WTC11 (cell line): ENCODE measurements around the gene SETD2. TPM values are rescaled to one million over a fixed set of nuclear protein-coding genes. Genes with fewer than 3 reads are reported as not detected.

Experiments
- ATAC-seq: fragments of 200-7000 bp; cut with Tn5 transposase; 2 replicates; pipeline ENCODE4 v1.10.0; 2021; ENCODE audit warnings: mild to moderate bottlenecking, moderate library complexity
- CTCF ChIA-PET: fragments of 300-600 bp; sonication (Branson Sonifier 250); formaldehyde crosslinking; loops from one replicate; lab custom pipeline; 2021; ENCODE audit warnings: antibody characterized with exemption; lab: Charles Lee
- POLR2A ChIA-PET: fragments of 350-600 bp; sonication (Branson Sonifier 250); formaldehyde crosslinking; loops from one replicate; lab custom pipeline; 2021; ENCODE audit warnings: antibody characterized with exemption; lab: Charles Lee
- DNase-seq: peaks from one replicate; pipeline ENCODE4 v3.0.0; 2021; ENCODE audit warnings: low spot score
- H3K27ac Mint-ChIP-seq: 2 replicates; pipeline ENCODE4 v1.8.0; 2021; ENCODE audit warnings: mixed read lengths
- H3K27me3 Mint-ChIP-seq: 2 replicates; pipeline ENCODE4 v1.8.0; 2021; ENCODE audit warnings: low read depth, mild to moderate bottlenecking, moderate library complexity, mixed read lengths
- H3K36me3 Mint-ChIP-seq: 2 replicates; pipeline ENCODE4 v1.8.0; 2021; ENCODE audit warnings: mixed read lengths
- H3K4me1 Mint-ChIP-seq: 2 replicates; pipeline ENCODE4 v1.8.0; 2022; ENCODE audit warnings: mixed read lengths
- H3K4me3 Mint-ChIP-seq: 2 replicates; pipeline ENCODE4 v1.8.0; 2021; ENCODE audit warnings: mild to moderate bottlenecking, moderate library complexity, mixed read lengths
- H3K9me3 Mint-ChIP-seq: 2 replicates; pipeline ENCODE4 v1.8.0; 2021; ENCODE audit warnings: mixed read lengths
- ATF1 ChIP-seq: sonication (generic); formaldehyde crosslinking; IDR thresholded peaks from 2 replicates; pipeline ENCODE4 v1.8.1; 2023; ENCODE audit warnings: mild to moderate bottlenecking, moderate library complexity, missing genetic modification reagents
- CBFB ChIP-seq: sonication (generic); formaldehyde crosslinking; IDR thresholded peaks from 2 replicates; pipeline ENCODE4 v1.8.1; 2022; ENCODE audit warnings: mild to moderate bottlenecking, low read depth, missing genetic modification reagents
- GRHL2 ChIP-seq: fragments of 250-450 bp; sonication (Bioruptor Pico); IDR thresholded peaks from 2 replicates; pipeline ENCODE4 v1.8.0; 2022; ENCODE audit warnings: mild to moderate bottlenecking, moderate library complexity; ENCODE audit not compliant: insufficient replicate concordance, severe bottlenecking
- JAZF1 ChIP-seq: fragments of 250-450 bp; sonication (Bioruptor Pico); IDR thresholded peaks from 2 replicates; pipeline ENCODE4 v1.9.0; 2021; ENCODE audit warnings: moderate library complexity, mild to moderate bottlenecking, inconsistent platforms
- MYBL2 ChIP-seq: sonication (generic); formaldehyde crosslinking; IDR thresholded peaks from 2 replicates; pipeline ENCODE4 v1.8.1; 2023; ENCODE audit warnings: mild to moderate bottlenecking, moderate library complexity, missing genetic modification reagents
- PRRX2 ChIP-seq: fragments of 250-450 bp; sonication (Bioruptor Pico); IDR thresholded peaks from 2 replicates; pipeline ENCODE4 v1.8.0; 2021; ENCODE audit warnings: mild to moderate bottlenecking
- SOX15 ChIP-seq: fragments of 250-450 bp; sonication (Bioruptor Pico); IDR thresholded peaks from 2 replicates; pipeline ENCODE4 v1.9.0; 2021; ENCODE audit warnings: mild to moderate bottlenecking
- TEAD1 ChIP-seq: sonication (generic); formaldehyde crosslinking; IDR thresholded peaks from 2 replicates; pipeline ENCODE4 v1.8.0; 2022; ENCODE audit warnings: mild to moderate bottlenecking, missing genetic modification reagents
- TEAD4 ChIP-seq: sonication (generic); formaldehyde crosslinking; IDR thresholded peaks from 2 replicates; pipeline ENCODE4 v1.8.0; 2022; ENCODE audit warnings: mild to moderate bottlenecking, missing genetic modification reagents
- ZNF232 ChIP-seq: sonication (generic); formaldehyde crosslinking; IDR thresholded peaks from 2 replicates; pipeline ENCODE4 v1.8.0; 2022; ENCODE audit warnings: mild to moderate bottlenecking, missing genetic modification reagents
- ZNF416 ChIP-seq: fragments of 250-450 bp; sonication (Bioruptor Pico); IDR thresholded peaks from 2 replicates; pipeline ENCODE4 v1.9.0; 2021; ENCODE audit warnings: mild to moderate bottlenecking, inconsistent platforms
- total RNA-seq: library from RNA; stranded (reverse); gene quantifications from 3 replicates; pipeline ENCODE4 v1.2.3, GENCODE V29; 2021
- TF ChIP-seq, protein P1 (sequence below): fragments of 250-450 bp; sonication (Bioruptor Pico); IDR thresholded peaks from 2 replicates; pipeline ENCODE4 v1.9.0; 2021; ENCODE audit warnings: mild to moderate bottlenecking
- TF ChIP-seq, protein P2 (sequence below): sonication (generic); formaldehyde crosslinking; IDR thresholded peaks from 2 replicates; pipeline ENCODE4 v1.8.1; 2023; ENCODE audit warnings: mild to moderate bottlenecking, missing genetic modification reagents, moderate library complexity
- TF ChIP-seq, protein P3 (sequence below): sonication (generic); formaldehyde crosslinking; IDR thresholded peaks from 2 replicates; pipeline ENCODE4 v1.8.1; 2022; ENCODE audit warnings: mild to moderate bottlenecking, missing genetic modification reagents, moderate library complexity, borderline replicate concordance
- TF ChIP-seq, protein P4 (sequence below): sonication (generic); formaldehyde crosslinking; IDR thresholded peaks from 2 replicates; pipeline ENCODE4 v1.8.1; 2023; ENCODE audit warnings: mild to moderate bottlenecking, missing genetic modification reagents, borderline replicate concordance
- TF ChIP-seq, protein P5 (sequence below): fragments of 250-450 bp; sonication (Bioruptor Pico); IDR thresholded peaks from 2 replicates; pipeline ENCODE4 v1.9.0; 2021; ENCODE audit warnings: mild to moderate bottlenecking, borderline replicate concordance
- TF ChIP-seq, protein P6 (sequence below): sonication (generic); formaldehyde crosslinking; IDR thresholded peaks from 2 replicates; pipeline ENCODE4 v1.8.0; 2022; ENCODE audit warnings: mild to moderate bottlenecking, missing genetic modification reagents

The SETD2 gene
- total RNA-seq, 1 experiment from 2014 or later = 39.8 TPM

DNA sequence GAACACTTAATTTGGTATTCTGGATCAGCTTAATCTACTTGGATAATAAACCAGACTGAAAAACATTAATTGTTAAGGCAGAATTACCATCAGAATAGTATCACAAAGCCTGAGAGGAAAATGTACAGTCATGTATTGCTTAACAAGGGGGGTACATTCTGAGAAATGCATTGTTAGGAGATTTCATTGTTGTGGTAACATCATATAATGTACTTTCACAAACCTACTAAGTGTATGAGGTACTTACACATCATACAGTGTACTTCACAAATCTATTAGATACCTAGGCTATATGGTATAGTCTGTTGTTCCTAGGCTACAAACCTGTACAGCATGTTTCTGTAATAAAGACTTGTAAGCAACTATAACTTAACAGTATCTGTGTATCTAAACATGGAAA, 116.2 kb downstream of the SETD2 start (continued):
- TF ChIP-seq JAZF1 = no peak

DNA sequence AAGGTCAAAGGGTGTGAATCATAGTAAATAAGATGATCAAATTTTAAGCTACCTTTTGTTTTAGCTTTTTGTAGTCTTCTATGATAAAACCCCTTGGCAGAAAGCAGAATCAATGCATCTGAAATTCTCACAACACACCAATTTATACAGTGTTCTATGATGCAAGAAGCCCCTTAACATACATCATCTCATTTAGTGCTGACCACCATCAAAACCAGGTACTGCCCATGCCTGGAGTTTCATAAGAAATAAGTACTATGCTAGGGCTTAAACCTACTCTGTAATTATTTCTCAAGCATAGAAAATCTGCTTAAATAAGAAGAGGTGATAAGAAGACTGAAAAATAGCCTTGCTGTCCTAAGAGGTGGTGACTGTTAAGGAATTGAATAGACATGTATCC, 116.8 kb downstream of the SETD2 start:
- ChIA-PET CTCF (no interaction called here), POLR2A (no interaction called here)
- Mint-ChIP-seq H3K4me1 (no peaks in the 10 kb centered on the region), H3K27me3 (no peaks in the 10 kb centered on the region), H3K27ac (peak overlapping the region; percentile 44; the same call in 1 of the 2 replicates), H3K4me3 (no peak overlapping the region), H3K36me3 (peaks cover 19% of the 10 kb centered on the region), H3K9me3 (no peaks in the 10 kb centered on the region)
- DNase-seq (no peak), ATAC-seq (no peak)
- no peak for TF ChIP-seq ZNF232 (CRISPR knock-in tag)
- TF ChIP-seq CBFB = no peak
- TF ChIP-seq, protein P1, sequence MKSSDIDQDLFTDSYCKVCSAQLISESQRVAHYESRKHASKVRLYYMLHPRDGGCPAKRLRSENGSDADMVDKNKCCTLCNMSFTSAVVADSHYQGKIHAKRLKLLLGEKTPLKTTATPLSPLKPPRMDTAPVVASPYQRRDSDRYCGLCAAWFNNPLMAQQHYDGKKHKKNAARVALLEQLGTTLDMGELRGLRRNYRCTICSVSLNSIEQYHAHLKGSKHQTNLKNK = no peak
- TF ChIP-seq, protein P2, sequence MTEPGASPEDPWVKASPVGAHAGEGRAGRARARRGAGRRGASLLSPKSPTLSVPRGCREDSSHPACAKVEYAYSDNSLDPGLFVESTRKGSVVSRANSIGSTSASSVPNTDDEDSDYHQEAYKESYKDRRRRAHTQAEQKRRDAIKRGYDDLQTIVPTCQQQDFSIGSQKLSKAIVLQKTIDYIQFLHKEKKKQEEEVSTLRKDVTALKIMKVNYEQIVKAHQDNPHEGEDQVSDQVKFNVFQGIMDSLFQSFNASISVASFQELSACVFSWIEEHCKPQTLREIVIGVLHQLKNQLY (CRISPR knock-in tag) = no peak
- TF ChIP-seq, protein P3, sequence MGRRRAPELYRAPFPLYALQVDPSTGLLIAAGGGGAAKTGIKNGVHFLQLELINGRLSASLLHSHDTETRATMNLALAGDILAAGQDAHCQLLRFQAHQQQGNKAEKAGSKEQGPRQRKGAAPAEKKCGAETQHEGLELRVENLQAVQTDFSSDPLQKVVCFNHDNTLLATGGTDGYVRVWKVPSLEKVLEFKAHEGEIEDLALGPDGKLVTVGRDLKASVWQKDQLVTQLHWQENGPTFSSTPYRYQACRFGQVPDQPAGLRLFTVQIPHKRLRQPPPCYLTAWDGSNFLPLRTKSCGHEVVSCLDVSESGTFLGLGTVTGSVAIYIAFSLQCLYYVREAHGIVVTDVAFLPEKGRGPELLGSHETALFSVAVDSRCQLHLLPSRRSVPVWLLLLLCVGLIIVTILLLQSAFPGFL = no peak
- TF ChIP-seq ATF1 = no peak
- TF ChIP-seq TEAD1 = no peak
- no peak for TF ChIP-seq MYBL2 (CRISPR knock-in tag)
- no peak for TF ChIP-seq GRHL2
- TF ChIP-seq ZNF416 (CRISPR knock-in tag) = no peak
- TF ChIP-seq, protein P4, sequence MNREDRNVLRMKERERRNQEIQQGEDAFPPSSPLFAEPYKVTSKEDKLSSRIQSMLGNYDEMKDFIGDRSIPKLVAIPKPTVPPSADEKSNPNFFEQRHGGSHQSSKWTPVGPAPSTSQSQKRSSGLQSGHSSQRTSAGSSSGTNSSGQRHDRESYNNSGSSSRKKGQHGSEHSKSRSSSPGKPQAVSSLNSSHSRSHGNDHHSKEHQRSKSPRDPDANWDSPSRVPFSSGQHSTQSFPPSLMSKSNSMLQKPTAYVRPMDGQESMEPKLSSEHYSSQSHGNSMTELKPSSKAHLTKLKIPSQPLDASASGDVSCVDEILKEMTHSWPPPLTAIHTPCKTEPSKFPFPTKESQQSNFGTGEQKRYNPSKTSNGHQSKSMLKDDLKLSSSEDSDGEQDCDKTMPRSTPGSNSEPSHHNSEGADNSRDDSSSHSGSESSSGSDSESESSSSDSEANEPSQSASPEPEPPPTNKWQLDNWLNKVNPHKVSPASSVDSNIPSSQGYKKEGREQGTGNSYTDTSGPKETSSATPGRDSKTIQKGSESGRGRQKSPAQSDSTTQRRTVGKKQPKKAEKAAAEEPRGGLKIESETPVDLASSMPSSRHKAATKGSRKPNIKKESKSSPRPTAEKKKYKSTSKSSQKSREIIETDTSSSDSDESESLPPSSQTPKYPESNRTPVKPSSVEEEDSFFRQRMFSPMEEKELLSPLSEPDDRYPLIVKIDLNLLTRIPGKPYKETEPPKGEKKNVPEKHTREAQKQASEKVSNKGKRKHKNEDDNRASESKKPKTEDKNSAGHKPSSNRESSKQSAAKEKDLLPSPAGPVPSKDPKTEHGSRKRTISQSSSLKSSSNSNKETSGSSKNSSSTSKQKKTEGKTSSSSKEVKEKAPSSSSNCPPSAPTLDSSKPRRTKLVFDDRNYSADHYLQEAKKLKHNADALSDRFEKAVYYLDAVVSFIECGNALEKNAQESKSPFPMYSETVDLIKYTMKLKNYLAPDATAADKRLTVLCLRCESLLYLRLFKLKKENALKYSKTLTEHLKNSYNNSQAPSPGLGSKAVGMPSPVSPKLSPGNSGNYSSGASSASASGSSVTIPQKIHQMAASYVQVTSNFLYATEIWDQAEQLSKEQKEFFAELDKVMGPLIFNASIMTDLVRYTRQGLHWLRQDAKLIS (CRISPR knock-in tag) = no peak
- TF ChIP-seq, protein P5, sequence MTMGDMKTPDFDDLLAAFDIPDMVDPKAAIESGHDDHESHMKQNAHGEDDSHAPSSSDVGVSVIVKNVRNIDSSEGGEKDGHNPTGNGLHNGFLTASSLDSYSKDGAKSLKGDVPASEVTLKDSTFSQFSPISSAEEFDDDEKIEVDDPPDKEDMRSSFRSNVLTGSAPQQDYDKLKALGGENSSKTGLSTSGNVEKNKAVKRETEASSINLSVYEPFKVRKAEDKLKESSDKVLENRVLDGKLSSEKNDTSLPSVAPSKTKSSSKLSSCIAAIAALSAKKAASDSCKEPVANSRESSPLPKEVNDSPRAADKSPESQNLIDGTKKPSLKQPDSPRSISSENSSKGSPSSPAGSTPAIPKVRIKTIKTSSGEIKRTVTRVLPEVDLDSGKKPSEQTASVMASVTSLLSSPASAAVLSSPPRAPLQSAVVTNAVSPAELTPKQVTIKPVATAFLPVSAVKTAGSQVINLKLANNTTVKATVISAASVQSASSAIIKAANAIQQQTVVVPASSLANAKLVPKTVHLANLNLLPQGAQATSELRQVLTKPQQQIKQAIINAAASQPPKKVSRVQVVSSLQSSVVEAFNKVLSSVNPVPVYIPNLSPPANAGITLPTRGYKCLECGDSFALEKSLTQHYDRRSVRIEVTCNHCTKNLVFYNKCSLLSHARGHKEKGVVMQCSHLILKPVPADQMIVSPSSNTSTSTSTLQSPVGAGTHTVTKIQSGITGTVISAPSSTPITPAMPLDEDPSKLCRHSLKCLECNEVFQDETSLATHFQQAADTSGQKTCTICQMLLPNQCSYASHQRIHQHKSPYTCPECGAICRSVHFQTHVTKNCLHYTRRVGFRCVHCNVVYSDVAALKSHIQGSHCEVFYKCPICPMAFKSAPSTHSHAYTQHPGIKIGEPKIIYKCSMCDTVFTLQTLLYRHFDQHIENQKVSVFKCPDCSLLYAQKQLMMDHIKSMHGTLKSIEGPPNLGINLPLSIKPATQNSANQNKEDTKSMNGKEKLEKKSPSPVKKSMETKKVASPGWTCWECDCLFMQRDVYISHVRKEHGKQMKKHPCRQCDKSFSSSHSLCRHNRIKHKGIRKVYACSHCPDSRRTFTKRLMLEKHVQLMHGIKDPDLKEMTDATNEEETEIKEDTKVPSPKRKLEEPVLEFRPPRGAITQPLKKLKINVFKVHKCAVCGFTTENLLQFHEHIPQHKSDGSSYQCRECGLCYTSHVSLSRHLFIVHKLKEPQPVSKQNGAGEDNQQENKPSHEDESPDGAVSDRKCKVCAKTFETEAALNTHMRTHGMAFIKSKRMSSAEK (CRISPR knock-in tag) = no peak
- no peak for TF ChIP-seq PRRX2
- TF ChIP-seq TEAD4 (CRISPR knock-in tag) = no peak
- TF ChIP-seq, protein P6, sequence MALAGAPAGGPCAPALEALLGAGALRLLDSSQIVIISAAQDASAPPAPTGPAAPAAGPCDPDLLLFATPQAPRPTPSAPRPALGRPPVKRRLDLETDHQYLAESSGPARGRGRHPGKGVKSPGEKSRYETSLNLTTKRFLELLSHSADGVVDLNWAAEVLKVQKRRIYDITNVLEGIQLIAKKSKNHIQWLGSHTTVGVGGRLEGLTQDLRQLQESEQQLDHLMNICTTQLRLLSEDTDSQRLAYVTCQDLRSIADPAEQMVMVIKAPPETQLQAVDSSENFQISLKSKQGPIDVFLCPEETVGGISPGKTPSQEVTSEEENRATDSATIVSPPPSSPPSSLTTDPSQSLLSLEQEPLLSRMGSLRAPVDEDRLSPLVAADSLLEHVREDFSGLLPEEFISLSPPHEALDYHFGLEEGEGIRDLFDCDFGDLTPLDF (CRISPR knock-in tag) = no peak
- TF ChIP-seq SOX15 (CRISPR knock-in tag) = no peak
